ENCODE results near the gene PAX2. TPM values are rescaled to one million over a fixed set of nuclear protein-coding genes. Genes with fewer than 3 reads are reported as not detected.

PAX2 gene
- total RNA-seq, 1 experiment from 2014 or later = 0.09 TPM

- Mint-ChIP-seq H3K27me3 (ENCODE audit: low read depth) (peaks cover 32% of the 10 kb centered on the region), H3K36me3 (no peaks in the 10 kb centered on the region), H3K4me1 (peaks cover 24% of the 10 kb centered on the region), H3K4me3 (no peak overlapping the region), H3K27ac (no peak overlapping the region), H3K9me3 (no peaks in the 10 kb centered on the region)
- TF ChIP-seq ATF2 (CRISPR knock-in tag; IDR thresholded peaks at IDR 0.05; ENCODE audit: borderline replicate concordance, low read depth) (no peak), SMAD3 (CRISPR knock-in tag; IDR thresholded peaks at IDR 0.05; ENCODE audit: borderline replicate concordance) (no peak), AR (CRISPR knock-in tag; IDR thresholded peaks at IDR 0.05) (no peak), ATF3 (CRISPR knock-in tag; conservative IDR thresholded peaks at IDR 0.05) (no peak), TEAD4 (CRISPR knock-in tag; IDR thresholded peaks at IDR 0.05) (no peak), PRRX2 (CRISPR knock-in tag; IDR thresholded peaks at IDR 0.05) (no peak), STAT6 (CRISPR knock-in tag; conservative IDR thresholded peaks at IDR 0.05; ENCODE audit: low read depth) (no peak), NR1H2 (CRISPR knock-in tag; IDR thresholded peaks at IDR 0.05) (no peak), E2F5 (CRISPR knock-in tag; IDR thresholded peaks at IDR 0.05) (no peak)
- ChIA-PET CTCF (interaction anchor here (1.2 to 2.4 kb wide), 16 partner anchors 9 to 298 kb away, joined by 3 to 21 read pairs (median 8); partner anchors contain the start of gene PAX2), POLR2A (no interaction called here)
- peak; percentile 38 for ATAC-seq
- no peak for DNase-seq (ENCODE audit: low spot score)
Measured at GRCh38 chr10:100816671-100817070, 71.3 kb downstream of the PAX2 start.

- DNase-seq (ENCODE audit: low spot score) (peak; percentile 72), ATAC-seq (peak; percentile 97)
- TF ChIP-seq CTCF (IDR thresholded peaks at IDR 0.05) (0 out of 2 replicates have a peak, but pooled peaks have one; percentile 18), FOXJ3 (CRISPR knock-in tag; IDR thresholded peaks at IDR 0.05; ENCODE audit: borderline replicate concordance) (no peak)
- CTCF ChIA-PET = interaction anchor here (0.5 to 2.4 kb wide), 28 partner anchors 9 to 299 kb away, joined by 3 to 21 read pairs (median 6); partner anchors contain the start of gene PAX2
- H3K9me3 Mint-ChIP-seq = no peaks in the 10 kb centered on the region
- H3K27me3 Mint-ChIP-seq (ENCODE audit: low read depth) = peaks cover 32% of the 10 kb centered on the region
- peaks cover 24% of the 10 kb centered on the region for H3K4me1 Mint-ChIP-seq
- POLR2A ChIA-PET = no interaction called here
- H3K36me3 Mint-ChIP-seq = no peaks in the 10 kb centered on the region
- H3K27ac Mint-ChIP-seq = no peak overlapping the region
- no peak overlapping the region for H3K4me3 Mint-ChIP-seq
Measured at GRCh38 chr10:100817268-100817839, 72.0 kb downstream of the PAX2 start.

Data from WTC11 (cell line).